ENCODE results near the gene UBE2L3.

- TF ChIP-seq POLR2A (IDR thresholded peaks at IDR 0.05): no peak
- no peak for TF ChIP-seq EP300 (IDR thresholded peaks at IDR 0.05)
Measured at GRCh38 chr22:21568347-21569075, 997 bp downstream of the UBE2L3 start.

Measured in stomach (tissue), 4 donors.